Ovary (tissue), 9 donors: ENCODE results near the gene SLC25A4. TPM values are rescaled to one million over a fixed set of nuclear protein-coding genes. Genes with fewer than 3 reads are reported as not detected.
"Not testable (repeated sequence)": the region's sequence is repeated elsewhere in the genome, so short reads cannot be mapped to it uniquely, and the experiment has no call there.

Experiments used
- DNase-seq, 5 donors: peaks; one replicate each; pipeline ENCODE4 v3.0.0-alpha.2; 2019 to 2020
- H3K27ac ChIP-seq, 2 donors: fragments of 200-600 bp; one replicate each; pipeline versions ENCODE4 v1.5.1 to v1.8.0; 2019 to 2022
- H3K27me3 ChIP-seq: fragments of 200-600 bp; one replicate; pipeline ENCODE4 v1.8.0; 2022
- H3K36me3 ChIP-seq: fragments of 200-600 bp; sonication (generic); one replicate; pipeline ENCODE4 v1.5.1; 2019
- H3K4me1 ChIP-seq: one replicate; pipeline ENCODE4 v1.8.1; 2013; ENCODE audit warnings: mild to moderate bottlenecking, moderate library complexity; ENCODE audit not compliant: insufficient read depth
- H3K4me3 ChIP-seq: fragments of 200-600 bp; sonication (generic); one replicate; pipeline ENCODE4 v1.5.1; 2017
- H3K9me3 ChIP-seq, 2 donors: fragments of 200-600 bp in 1 of 2; sonication (generic) in 1 of 2; one replicate each; pipeline versions ENCODE4 v1.5.1 to v1.8.1; 2013 to 2019; ENCODE audit warnings: mild to moderate bottlenecking in 1 of 2, moderate library complexity in 1 of 2
- EP300 ChIP-seq: sonication (generic); formaldehyde crosslinking; IDR thresholded peaks from one replicate; pipeline ENCODE4 v1.6.1; 2017; ENCODE audit warnings: antibody characterized with exemption
- POLR2A ChIP-seq: fragments of 450-650 bp; IDR thresholded peaks from one replicate; pipeline ENCODE4 v1.6.1; 2017; ENCODE audit warnings: antibody characterized with exemption, mild to moderate bottlenecking, moderate library complexity
- WGBS, 3 donors: extraction: QIAGEN DNeasy Blood & Tissue Kit in 1 of 3; methylation state at CpG; one replicate each; pipeline versions ENCODE4 v1.1.5 to v1.1.7; 2013 to 2017; 5-methylcytosine and 5-hydroxymethylcytosine counted together
- intact Hi-C, 4 donors: fragments of 100-400 bp; cut with DNase I; formaldehyde crosslinking; loops; one replicate each; pipeline versions ENCODE4 v1.11.0 to v1.15.1; 2022 to 2023
- polyA plus RNA-seq, 2 donors: library from polyadenylated mRNA; stranded (reverse); fragments of 200-250 nt in 1 of 2; fragments of 350-450 nt in 1 of 2; fragmentation: Illumina TruSeq in 1 of 2; extraction: RNeasy Lipid Tissue Mini Kit (QIAGEN cat#74804) in 1 of 2; gene quantifications; one replicate each; pipeline ENCODE4 v1.2.3, GENCODE V29; 2013 to 2014
- total RNA-seq, 7 donors: library from RNA; depleted of rRNA in 2 of 7; stranded (reverse); fragments of >200 nt in 2 of 7; fragmentation: NEBNext Ultra II Directional in 3 of 7; extraction: Animal tissue kit (Norgen Biotek cat#: 25700) in 3 of 7; gene quantifications; one replicate each; pipeline versions ENCODE4 v1.1.0 to v1.2.4, GENCODE V29; 2016 to 2023
- TF ChIP-seq, protein P1 (sequence below), 3 donors: fragments of 450-650 bp in 2 of 3; fragments of 200-600 bp in 1 of 3; IDR thresholded peaks; one replicate each; pipeline versions ENCODE4 v1.5.1 to v1.8.0; 2016 to 2022; ENCODE audit warnings: antibody characterized with exemption in 3 of 3, mild to moderate bottlenecking in 1 of 3
- donor health status: DM: no; HTN: no; CAD: no; lungs with moderate emphysema.
- donor health status: DM: no; HTN: no; CAD: no.
- donor health status: Bipolar disorder and iron deficiency.
- donor health status: DM: yes; HTN: yes; CAD: no.
- donor health status: DM: no; HTN: no; CAD: no.
- donor health status: DM: yes; HTN: yes; CAD: no.

The SLC25A4 gene
- total and polyA plus RNA-seq, 9 donors = 18.8 to 35.6 (median 23.2) TPM

DNA sequence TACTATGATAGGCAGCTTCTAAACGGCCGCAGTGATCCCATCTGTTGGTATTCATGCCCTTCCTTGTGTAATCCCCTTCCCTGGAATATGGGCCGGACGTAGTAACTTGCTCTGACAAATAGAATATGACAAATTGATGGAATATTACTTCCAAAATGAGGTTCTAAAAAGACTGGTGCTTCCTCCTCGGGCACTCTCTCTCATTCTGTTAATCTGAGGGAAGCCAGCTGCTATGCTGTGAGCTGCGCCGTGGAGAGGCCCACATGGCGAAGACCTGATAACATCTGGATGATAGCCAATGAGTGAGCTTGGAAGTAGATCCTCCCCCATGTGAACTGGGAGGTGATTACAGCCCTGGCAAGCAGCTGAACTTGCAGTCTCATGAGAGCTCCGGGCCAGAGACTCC, 27.2 kb upstream of the SLC25A4 start:
- Histone ChIP-seq H3K27me3 (no peaks in the 10 kb centered on the region), H3K36me3 (no peaks in the 10 kb centered on the region), H3K27ac (peak overlapping the region in 1 of 2 donors; percentile 58), H3K4me3 (no peak overlapping the region), H3K9me3 (no peaks in the 10 kb centered on the region), H3K4me1 (peaks cover 20% of the 10 kb centered on the region)
- intact Hi-C loops = no loop called here
- TF ChIP-seq POLR2A (no peak), EP300 (no peak)
- TF ChIP-seq, protein P1, sequence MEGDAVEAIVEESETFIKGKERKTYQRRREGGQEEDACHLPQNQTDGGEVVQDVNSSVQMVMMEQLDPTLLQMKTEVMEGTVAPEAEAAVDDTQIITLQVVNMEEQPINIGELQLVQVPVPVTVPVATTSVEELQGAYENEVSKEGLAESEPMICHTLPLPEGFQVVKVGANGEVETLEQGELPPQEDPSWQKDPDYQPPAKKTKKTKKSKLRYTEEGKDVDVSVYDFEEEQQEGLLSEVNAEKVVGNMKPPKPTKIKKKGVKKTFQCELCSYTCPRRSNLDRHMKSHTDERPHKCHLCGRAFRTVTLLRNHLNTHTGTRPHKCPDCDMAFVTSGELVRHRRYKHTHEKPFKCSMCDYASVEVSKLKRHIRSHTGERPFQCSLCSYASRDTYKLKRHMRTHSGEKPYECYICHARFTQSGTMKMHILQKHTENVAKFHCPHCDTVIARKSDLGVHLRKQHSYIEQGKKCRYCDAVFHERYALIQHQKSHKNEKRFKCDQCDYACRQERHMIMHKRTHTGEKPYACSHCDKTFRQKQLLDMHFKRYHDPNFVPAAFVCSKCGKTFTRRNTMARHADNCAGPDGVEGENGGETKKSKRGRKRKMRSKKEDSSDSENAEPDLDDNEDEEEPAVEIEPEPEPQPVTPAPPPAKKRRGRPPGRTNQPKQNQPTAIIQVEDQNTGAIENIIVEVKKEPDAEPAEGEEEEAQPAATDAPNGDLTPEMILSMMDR (IDR thresholded peaks at IDR 0.05) = no peak
- 4 to 9% (median 7%) methylated on average over 9 of the region's 9 CpGs for WGBS, 3 donors
- peak; percentile 78 to 88 (median 85) for DNase-seq

DNA sequence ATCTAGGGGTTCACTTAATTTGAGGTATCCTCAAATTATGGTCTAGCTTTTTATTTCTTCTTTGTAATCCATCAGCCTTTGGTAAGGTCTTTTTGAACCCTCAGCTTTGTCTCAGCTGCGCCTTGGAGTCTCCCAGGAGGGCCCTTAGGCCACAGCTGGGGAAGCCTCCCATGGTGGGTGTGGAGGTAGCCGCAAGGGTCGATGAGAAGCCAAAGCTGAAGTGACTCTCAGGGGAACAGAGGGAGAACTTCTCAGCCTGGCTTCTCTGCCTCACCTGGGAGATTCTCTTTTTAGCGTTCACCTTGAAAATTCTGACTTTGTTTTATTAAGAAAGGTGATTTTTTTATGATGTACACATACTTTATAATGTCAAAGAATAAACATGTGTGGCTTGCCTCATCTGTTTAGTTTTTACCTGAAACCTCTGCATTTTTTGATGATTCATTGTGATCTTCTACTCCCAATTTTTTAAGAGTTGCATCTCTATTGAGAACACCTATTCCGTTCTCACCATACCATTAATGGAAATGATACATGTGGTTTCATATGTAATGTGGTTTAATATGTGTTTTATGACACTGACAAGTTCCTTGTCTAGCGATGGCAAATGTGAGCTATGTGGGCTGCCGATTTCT, 25.6 kb upstream of the SLC25A4 start:
- WGBS, 3 donors = 89 to 91% (median 90%) methylated on average over 7 of the region's 7 CpGs
- H3K36me3 ChIP-seq = no peaks in the 10 kb centered on the region
- intact Hi-C loops = no loop called here
- no peak overlapping the region for H3K4me3 ChIP-seq
- H3K27ac ChIP-seq = no peak overlapping the region
- H3K4me1 ChIP-seq = peaks cover 15% of the 10 kb centered on the region
- no peaks in the 10 kb centered on the region for H3K27me3 ChIP-seq
- no peaks in the 10 kb centered on the region for H3K9me3 ChIP-seq
- TF ChIP-seq, protein P1 (IDR thresholded peaks at IDR 0.05) = no peak
- TF ChIP-seq EP300 (no peak), POLR2A (no peak)
- no peak for DNase-seq

DNA sequence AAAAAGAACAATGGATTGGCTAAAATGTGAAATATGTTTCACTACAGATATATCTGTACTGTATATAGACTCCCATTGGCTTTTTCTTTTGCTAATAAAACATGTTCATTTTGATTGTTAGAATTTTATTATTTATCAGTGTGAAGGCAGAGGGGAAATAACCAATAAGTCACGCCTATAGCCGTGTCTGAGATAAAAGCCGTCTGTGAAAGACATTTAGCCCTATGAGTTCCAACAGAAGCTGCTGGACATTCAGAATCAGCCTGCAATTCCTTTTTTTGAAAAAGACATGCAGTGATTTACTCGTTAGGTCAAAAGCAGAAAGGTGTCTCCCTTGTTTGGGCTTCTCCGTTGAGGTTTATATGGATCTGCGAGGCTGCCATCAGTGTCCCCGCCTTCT, 24.2 kb upstream of the SLC25A4 start:
- H3K36me3 ChIP-seq = no peaks in the 10 kb centered on the region
- whole genome bisulfite sequencing, 3 donors = 92 to 95% (median 94%) methylated on average over 7 of the region's 7 CpGs
- intact Hi-C loops = no loop called here

DNA sequence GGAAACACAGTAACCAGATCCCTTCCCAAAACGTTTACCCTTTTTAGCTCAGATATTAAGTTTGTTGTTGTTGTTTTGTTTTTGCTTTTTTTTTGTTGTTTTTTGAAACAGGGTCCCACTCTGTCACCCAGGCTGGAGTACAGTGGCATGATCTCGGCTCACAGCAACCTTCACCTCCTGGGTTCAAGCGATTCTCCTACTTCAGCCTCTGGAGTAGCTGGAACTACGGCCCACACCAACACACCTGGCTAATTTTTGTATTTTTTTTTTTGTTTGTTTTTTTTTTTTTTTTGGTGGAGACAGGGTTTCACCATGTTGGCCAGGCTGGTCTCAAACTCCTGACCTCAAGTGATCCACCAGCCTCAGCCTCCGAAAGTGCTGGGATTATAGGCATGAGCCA, 23.6 kb upstream of the SLC25A4 start:
- H3K27me3 ChIP-seq, H3K9me3 ChIP-seq, intact Hi-C loops, H3K27ac ChIP-seq, H3K4me1 ChIP-seq, H3K4me3 ChIP-seq, DNase-seq, H3K36me3 ChIP-seq: not testable (repeated sequence)
- 82 to 88% (median 87%) methylated on average over 5 of the region's 5 CpGs for WGBS, 3 donors

More for the DNA sequence above, 24.2 kb upstream of the SLC25A4 start:
- no peak for TF ChIP-seq EP300
- TF ChIP-seq POLR2A = no peak
- TF ChIP-seq, protein P1 (IDR thresholded peaks at IDR 0.05) = no peak
- DNase-seq = no peak
- no peaks in the 10 kb centered on the region for H3K27me3 ChIP-seq
- H3K9me3 ChIP-seq = no peaks in the 10 kb centered on the region
- peaks cover 7% of the 10 kb centered on the region for H3K4me1 ChIP-seq
- H3K4me3 ChIP-seq = no peak overlapping the region
- no peak overlapping the region for H3K27ac ChIP-seq

DNA sequence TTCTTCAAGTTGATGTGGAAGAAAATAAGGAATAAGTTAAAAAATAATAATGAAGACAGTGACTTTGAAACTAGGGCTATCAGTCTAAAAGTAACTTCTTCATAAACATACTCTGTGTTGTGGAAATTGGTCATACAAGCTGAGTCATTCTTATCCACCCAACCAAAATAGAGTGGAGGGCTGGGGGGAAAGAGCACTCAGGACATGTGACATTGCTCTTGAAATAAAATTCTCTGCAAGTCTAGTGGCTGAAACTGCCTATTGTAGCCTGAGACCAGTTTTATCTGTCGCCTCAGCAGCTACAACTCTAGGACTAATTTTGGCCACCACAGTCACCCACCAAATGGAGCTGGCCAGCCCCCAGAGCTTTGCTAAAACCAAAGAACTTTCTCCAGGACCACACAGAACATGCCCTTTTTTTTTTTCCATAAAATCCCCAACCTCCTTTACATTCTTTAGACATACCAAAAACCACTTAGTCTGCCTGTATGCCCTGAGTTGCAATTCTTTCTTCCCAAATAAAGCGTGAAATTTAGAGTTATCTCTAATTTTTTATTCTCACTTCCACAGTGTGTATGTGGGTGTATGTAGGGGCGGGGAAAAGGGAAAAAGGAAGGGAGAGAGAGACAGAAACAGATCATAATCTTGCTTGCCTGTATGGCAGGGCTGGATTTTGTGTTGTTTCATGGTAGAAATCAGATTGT, 23.0 kb upstream of the SLC25A4 start:
- Histone ChIP-seq H3K27me3 (no peaks in the 10 kb centered on the region), H3K36me3 (no peaks in the 10 kb centered on the region), H3K9me3 (no peaks in the 10 kb centered on the region), H3K4me3 (no peak overlapping the region), H3K27ac (no peak overlapping the region), H3K4me1 (peaks cover 3% of the 10 kb centered on the region)
- DNase-seq = no peak
- WGBS, 3 donors = 74 to 79% (median 77%) methylated on average over 3 of the region's 3 CpGs
- intact Hi-C loops = no loop called here
- TF ChIP-seq, protein P1 (IDR thresholded peaks at IDR 0.05) = no peak
- no peak for TF ChIP-seq EP300
- no peak for TF ChIP-seq POLR2A
